ENCODE measurements around the gene ELOVL2. TPM values are rescaled to one million over a fixed set of nuclear protein-coding genes. Genes with fewer than 3 reads are reported as not detected.

The ELOVL2 gene
- total RNA-seq, 3 donors from 2014 or later = 0.12 to 0.63 TPM; not detected in 1

DNA sequence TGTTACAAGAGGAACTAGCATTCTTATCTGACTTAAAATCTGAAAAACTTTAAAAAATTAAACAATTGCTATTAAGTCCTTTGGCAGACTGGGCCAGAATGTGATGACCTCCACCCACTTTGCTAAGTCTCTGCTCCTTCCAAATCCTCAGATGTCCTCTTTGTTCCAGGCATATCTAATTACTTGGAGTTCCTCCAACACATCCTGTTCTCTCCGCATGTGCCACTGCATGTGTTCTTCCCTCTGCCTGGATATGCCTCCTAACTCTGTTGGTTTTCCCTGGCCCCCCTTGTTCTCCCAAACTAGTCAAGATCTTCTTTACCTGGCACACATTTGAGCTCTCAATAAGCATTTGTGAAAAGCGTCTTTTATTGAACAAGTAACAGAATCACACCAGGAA is 23.1 kb downstream of the ELOVL2 start:
- TF ChIP-seq, protein P1, sequence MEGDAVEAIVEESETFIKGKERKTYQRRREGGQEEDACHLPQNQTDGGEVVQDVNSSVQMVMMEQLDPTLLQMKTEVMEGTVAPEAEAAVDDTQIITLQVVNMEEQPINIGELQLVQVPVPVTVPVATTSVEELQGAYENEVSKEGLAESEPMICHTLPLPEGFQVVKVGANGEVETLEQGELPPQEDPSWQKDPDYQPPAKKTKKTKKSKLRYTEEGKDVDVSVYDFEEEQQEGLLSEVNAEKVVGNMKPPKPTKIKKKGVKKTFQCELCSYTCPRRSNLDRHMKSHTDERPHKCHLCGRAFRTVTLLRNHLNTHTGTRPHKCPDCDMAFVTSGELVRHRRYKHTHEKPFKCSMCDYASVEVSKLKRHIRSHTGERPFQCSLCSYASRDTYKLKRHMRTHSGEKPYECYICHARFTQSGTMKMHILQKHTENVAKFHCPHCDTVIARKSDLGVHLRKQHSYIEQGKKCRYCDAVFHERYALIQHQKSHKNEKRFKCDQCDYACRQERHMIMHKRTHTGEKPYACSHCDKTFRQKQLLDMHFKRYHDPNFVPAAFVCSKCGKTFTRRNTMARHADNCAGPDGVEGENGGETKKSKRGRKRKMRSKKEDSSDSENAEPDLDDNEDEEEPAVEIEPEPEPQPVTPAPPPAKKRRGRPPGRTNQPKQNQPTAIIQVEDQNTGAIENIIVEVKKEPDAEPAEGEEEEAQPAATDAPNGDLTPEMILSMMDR (IDR thresholded peaks at IDR 0.05) = no peak
- H3K4me3 ChIP-seq = no peak overlapping the region
- H3K4me1 ChIP-seq (ENCODE audit: low read depth) = no peaks in the 10 kb centered on the region
- intact Hi-C loops (cut with DNase I, micrococcal nuclease) = no loop called here
- DNase-seq = no peak
- H3K36me3 ChIP-seq (ENCODE audit: low read depth) = no peaks in the 10 kb centered on the region
- ATAC-seq = no peak
- H3K9me3 ChIP-seq = no peaks in the 10 kb centered on the region

DNA sequence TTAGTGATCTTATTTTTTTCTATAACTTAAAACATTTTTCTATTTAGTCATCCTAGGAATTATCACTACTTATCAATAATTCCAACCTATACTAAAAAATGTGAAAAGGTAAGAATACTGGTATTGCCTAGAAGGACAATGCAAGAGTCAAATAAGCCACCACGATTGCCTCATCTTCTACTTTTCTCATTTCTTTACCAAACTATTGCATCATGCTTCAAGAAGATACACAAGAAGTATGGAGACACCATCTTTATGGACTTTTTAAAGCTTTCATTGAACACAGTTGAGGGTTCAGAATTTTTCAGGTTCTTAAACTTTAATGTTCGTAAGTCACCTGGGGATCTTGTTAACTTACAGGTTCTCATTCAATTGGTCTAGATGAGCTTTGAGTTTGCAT is 25.9 kb downstream of the ELOVL2 start:
- Histone ChIP-seq H3K9me3 (no peaks in the 10 kb centered on the region), H3K36me3 (ENCODE audit: low read depth) (no peaks in the 10 kb centered on the region), H3K4me1 (ENCODE audit: low read depth) (no peaks in the 10 kb centered on the region), H3K4me3 (no peak overlapping the region)
- ATAC-seq = no peak
- DNase-seq = no peak
- intact Hi-C loops (cut with DNase I, micrococcal nuclease) = no loop called here
- TF ChIP-seq, protein P1 (IDR thresholded peaks at IDR 0.05) = no peak

DNA sequence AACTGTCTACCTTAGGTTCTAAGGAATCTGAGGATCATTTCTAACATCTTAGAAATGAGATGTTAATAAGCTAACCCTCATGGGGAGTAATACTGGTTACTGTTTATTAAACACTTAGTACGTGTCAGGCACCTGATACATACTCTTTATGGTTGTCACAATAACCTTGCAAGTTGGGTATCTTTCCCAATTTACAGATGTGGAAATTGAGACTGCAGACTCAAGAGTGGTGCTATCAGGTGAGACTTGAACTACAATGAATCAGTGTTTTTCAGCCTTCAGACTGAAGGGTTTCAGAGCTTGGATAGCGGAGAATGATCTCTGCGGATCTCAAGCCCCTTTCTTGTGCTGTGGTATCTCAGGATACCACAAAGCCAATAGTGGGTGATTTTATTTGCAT is 27.0 kb downstream of the ELOVL2 start:
- no peak for DNase-seq
- intact Hi-C loops (cut with DNase I, micrococcal nuclease) = no loop called here
- no peak for ATAC-seq
- H3K36me3 ChIP-seq (ENCODE audit: low read depth) = no peaks in the 10 kb centered on the region
- H3K4me3 ChIP-seq = no peak overlapping the region
- TF ChIP-seq, protein P1 (IDR thresholded peaks at IDR 0.05) = no peak
- no peaks in the 10 kb centered on the region for H3K9me3 ChIP-seq
- H3K4me1 ChIP-seq (ENCODE audit: low read depth) = no peaks in the 10 kb centered on the region

DNA sequence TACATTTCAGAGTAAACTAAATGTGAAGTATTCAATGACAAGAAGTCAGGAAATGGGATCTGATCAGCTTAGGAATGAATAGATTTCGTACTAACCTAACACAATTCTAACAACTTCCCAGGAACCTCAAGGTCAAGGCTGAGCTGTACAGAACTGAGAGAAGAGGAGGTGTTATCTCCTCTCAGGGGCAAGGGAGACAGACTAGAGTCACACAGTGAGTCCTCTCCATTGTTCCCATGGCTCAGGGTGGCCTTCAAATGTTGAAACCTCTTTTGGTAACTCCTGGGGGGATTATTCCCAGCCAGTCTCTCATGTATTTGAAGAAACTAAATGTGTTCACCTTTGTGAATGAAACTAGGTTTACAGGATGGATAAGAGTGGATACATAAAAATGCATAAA is 27.7 kb downstream of the ELOVL2 start:
- no peak for DNase-seq
- intact Hi-C loops (cut with DNase I, micrococcal nuclease) = no loop called here
- no peak for ATAC-seq
- no peaks in the 10 kb centered on the region for H3K36me3 ChIP-seq (ENCODE audit: low read depth)
- H3K4me1 ChIP-seq (ENCODE audit: low read depth) = no peaks in the 10 kb centered on the region
- H3K9me3 ChIP-seq = no peaks in the 10 kb centered on the region
- no peak overlapping the region for H3K4me3 ChIP-seq
- TF ChIP-seq, protein P1 (IDR thresholded peaks at IDR 0.05) = no peak

DNA sequence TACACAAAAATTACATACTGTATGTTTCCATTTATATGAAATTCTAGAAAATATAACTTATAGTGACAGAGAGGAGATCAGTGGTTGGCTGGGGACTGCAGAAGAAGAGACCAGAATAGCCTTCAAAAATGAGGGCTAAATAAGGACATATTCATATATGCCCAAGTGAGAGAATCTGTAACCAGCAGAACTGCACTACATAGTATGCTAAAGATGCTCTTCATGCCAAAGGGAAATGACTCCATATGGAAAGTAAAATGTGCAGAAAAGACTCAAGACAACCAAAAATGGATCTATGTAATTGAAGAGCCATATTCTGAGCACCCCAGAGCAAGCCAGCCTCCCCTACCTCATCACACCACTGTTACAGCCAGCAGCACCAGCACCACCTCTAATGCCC is 29.0 kb downstream of the ELOVL2 start:
- no peaks in the 10 kb centered on the region for H3K36me3 ChIP-seq (ENCODE audit: low read depth)
- no peaks in the 10 kb centered on the region for H3K4me1 ChIP-seq (ENCODE audit: low read depth)
- H3K4me3 ChIP-seq = no peak overlapping the region
- TF ChIP-seq, protein P1 (IDR thresholded peaks at IDR 0.05) = no peak
- ATAC-seq (no peak), DNase-seq (no peak)
- intact Hi-C loops (cut with DNase I, micrococcal nuclease) = no loop called here
- H3K9me3 ChIP-seq = no peaks in the 10 kb centered on the region

DNA sequence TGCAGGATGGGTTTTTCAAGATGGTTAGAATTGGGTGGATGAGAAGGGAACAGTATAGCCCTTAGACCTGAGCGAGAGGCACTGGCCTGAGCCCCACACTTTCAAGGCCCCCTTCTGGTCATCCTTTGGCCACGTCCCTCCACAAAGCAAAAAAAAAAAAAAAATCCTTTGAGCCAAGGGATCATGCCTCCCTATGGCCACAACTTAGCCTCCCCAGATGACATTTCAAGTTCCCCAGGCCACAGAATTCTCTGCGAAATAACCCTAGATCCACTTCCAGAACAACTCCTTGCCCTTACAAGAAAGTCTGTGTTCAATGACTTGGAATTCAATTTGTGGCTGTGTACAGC is 30.4 kb downstream of the ELOVL2 start:
- H3K36me3 ChIP-seq (ENCODE audit: low read depth) = no peaks in the 10 kb centered on the region
- intact Hi-C loops (cut with DNase I, micrococcal nuclease) = no loop called here
- no peak overlapping the region for H3K4me3 ChIP-seq
- no peaks in the 10 kb centered on the region for H3K9me3 ChIP-seq
- no peak for DNase-seq
- H3K4me1 ChIP-seq (ENCODE audit: low read depth) = no peaks in the 10 kb centered on the region
- TF ChIP-seq, protein P1 (IDR thresholded peaks at IDR 0.05) = no peak
- ATAC-seq = no peak
